ENCODE measurements around the gene SLC6A8. TPM values are rescaled to one million over a fixed set of nuclear protein-coding genes. Genes with fewer than 3 reads are reported as not detected.
A peak's percentile ranks its signal among the peaks of the same experiment; 100 is the strongest.

SLC6A8 gene
- 10 to 100 TPM; 13.5 to 32.4 (median 26.3) TPM for total RNA-seq

GRCh38 chrX:153687121-153688039 is at the start of gene SLC6A8:
Gene SLC6A8, plus strand, starts transcription at chrX:153687926. Its CDS starts 649 bp downstream, at chrX:153688575.
- ATAC-seq (ENCODE audit: low FRiP score): peak; percentile 47
- no peak for TF ChIP-seq CTCF (IDR thresholded peaks at IDR 0.05)
- peak; percentile 34 for DNase-seq (ENCODE audit: low spot score)

- TF ChIP-seq CTCF (IDR thresholded peaks at IDR 0.05): no peak
- DNase-seq (ENCODE audit: low spot score) (no peak), ATAC-seq (ENCODE audit: low FRiP score) (no peak)
These were observed 49.7 kb upstream of the SLC6A8 start for GRCh38 chrX:153638041-153638371.

DNA sequence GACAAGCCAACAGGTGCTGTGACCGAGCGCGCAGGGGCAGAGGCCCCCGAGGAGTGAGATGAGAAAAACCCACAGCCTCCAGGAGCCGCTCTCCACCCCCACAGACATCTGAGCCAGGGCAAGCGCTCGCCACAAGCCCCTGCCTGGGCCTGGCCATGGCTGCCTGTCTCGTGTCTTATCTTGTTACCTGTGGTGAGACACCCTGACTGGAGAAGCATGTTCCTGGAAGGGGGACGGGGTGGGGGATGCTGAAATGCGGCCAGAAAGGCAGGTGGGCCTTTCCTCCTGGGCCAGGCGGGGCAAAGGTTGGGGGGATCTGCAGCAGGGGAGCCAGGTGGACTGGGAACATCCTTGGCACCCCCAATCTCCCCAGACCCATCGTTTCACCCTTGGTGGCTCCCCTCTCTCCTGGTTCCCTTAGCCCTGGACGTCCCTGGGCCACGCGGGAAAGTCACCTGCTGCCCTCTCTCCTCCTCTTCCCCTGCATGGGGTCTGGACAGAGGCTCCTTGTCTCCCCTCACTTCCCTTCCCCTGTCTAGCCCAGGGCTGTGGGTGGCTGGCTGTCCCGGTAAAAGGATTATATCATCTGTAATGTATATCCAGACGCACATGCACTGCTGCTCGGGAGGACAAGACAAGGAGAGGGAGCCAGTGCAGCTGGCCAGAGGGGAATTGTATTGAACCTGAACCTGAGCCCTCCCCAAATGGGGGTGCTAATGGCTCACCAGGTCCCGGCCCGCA is 49.1 kb upstream of the SLC6A8 start:
- ATAC-seq (ENCODE audit: low FRiP score): no peak
- no peak for DNase-seq (ENCODE audit: low spot score)
- no peak for TF ChIP-seq CTCF (IDR thresholded peaks at IDR 0.05)

GRCh38 chrX:153639177-153640044 is 48.3 kb upstream of the SLC6A8 start:
- DNase-seq (ENCODE audit: low spot score): no peak
- TF ChIP-seq CTCF (IDR thresholded peaks at IDR 0.05): no peak
- no peak for ATAC-seq (ENCODE audit: low FRiP score)

DNA sequence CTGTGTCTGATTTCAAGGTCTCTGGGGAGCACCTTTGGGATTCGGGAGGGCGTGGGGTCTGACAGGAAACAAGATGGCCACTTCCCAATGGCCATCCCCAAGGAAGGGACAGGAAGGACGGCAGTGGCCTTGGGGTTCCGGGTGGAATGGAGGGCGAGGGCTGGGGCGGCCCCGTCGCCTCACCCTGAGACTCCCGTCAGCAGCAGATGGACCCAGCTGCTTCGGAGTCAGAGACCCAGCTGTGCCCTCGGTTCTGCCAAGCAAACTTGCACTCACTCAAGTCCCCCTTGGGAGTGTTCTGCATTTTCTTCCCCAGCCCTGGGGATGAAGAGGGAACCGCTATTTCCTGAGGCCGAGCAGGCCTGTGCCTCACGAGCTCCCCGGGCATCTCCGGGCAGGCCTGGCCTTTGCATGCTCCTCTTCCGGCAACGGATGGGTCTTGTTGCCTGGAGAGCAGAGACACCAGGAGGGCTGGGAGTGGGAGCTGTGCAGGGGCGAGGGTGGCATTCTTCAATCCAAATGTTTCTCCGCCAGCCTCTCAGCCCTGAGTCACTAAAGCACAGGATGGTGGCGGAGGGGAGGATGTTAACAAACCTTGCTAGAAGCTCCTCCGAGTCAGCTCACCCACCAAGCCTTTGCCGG is 47.6 kb upstream of the SLC6A8 start:
- no peak for TF ChIP-seq CTCF (IDR thresholded peaks at IDR 0.05)
- no peak for ATAC-seq (ENCODE audit: low FRiP score)
- no peak for DNase-seq (ENCODE audit: low spot score)
